GM12873 (cell line): Measurements from ENCODE around the gene MYO18B.

ENCODE experiments used
- CTCF ChIP-seq: IDR thresholded peaks from 2 replicates; pipeline ENCODE4 v1.5.1; 2012; ENCODE audit warnings: low read depth, mild to moderate bottlenecking, moderate library complexity, low read length, control low read depth; ENCODE audit not compliant: insufficient read depth; ENCODE audit errors: missing control alignments

MYO18B gene

GRCh38 chr22:25938151-25938550 lies 196.2 kb downstream of the MYO18B start:
- no peak for TF ChIP-seq CTCF

- no peak for TF ChIP-seq CTCF
Observed at GRCh38 chr22:25939384-25939783, 197.4 kb downstream of the MYO18B start.

DNA sequence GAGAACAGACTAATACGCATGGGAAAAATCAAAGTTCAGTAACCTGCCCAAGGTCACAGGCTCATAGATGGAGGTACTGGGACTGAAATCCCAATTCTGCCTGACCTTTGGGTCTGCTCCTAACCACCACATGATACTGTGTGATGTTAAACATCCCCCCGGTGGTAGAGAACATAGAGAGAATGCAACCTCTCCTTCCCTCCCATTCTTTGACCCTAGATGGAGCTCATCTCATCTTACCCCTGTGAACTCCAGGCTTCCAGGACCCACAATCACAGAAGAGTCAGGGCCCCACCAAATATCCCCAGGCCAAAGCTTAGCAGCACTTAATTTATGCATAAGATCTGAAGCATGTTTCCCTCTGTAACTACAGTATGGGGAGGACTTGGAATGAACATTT lies 198.5 kb downstream of the MYO18B start:
- no peak for TF ChIP-seq CTCF

- no peak for TF ChIP-seq CTCF
Observed at GRCh38 chr22:25941365-25941960, 199.5 kb downstream of the MYO18B start.

DNA sequence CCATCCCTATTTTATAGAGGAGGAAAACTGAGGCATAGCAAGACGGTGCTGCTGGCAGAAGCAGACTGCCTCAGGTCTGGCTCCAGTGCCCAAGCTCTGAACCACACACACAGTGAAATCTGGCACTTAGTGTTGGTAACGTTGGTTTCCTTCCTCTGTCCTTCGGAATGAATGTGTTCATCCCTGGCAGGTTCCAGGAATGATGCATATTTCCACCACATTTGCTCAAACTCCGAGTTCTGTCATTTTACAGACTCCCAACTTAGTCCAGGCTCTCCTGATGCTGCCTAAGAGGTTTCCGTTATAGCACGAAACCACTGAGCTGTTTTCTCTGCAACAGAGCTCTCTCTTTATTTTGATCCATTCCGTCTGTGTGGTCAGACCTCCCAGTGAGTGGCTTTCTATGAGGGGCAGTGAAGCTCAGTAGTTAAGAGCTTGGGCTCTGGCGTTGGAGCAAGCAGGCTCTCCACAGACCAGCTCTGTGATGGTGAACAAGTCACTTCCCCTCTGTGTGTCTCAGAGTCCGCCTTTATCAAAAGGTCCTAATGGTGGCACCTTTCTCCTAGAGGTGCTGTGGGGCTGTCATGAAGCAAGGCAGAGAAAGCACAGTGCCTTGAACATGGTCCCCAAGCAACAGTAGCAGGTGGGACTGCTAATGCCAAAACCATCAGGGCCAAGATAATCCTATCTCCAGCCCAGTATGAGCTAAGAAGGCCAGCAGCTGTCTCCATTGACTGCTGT lies 200.3 kb downstream of the MYO18B start:
- no peak for TF ChIP-seq CTCF

DNA sequence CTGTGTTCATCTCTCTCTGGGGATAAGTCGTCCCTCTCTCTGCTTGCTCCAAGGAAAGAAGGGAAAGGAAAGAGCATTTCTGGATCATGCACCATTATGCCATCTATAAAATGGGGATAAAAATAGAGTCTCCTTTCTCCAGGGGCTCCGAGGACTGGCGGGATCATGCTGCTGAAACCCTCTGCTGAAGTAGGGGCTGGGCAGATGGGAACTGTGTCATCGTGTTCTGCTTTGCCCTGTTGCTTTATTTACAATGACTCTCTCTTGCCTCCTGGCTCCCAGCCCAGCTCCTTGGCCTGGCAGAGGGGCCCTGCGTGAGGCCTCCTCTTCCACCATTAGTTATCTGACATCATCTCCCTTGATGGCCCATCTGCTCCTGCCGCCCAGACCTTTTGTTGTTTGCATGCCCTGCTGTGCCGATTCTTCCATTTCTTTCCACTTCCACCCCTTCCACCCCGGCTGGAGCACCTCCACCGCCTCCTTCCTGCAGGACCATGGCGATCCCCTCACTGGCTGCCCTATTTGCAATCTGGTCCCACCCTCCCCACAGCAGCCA lies 200.9 kb downstream of the MYO18B start:
- no peak for TF ChIP-seq CTCF

DNA sequence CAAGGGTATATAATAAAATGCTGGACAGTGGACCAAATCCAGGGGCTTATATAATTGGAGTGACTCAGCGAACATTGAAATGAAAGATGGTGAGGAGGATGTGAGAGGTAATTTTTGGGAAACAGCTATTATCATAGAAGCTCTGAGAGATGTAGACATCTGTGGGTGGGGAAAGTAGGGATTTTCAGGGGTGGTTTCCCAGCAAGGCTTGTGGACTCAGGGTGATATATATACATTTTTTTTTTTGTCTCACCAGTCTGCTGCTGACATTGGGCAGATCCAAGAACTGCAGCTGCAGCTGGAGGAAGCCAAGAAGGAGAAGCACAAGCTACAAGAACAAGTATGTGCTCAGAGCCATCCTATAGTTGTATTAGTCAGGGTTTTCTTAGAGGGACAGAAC lies 208.1 kb downstream of the MYO18B start:
- no peak for TF ChIP-seq CTCF
